Subcutaneous abdominal adipose tissue (tissue), 5 donors: ENCODE measurements around the gene GMEB2.
"Not testable (repeated sequence)": the region's sequence is repeated elsewhere in the genome, so short reads cannot be mapped to it uniquely, and the experiment has no call there.

Experiments used
- H3K27ac ChIP-seq: one replicate; pipeline ENCODE4 v1.7.0; 2013; ENCODE audit warnings: low read depth, mild to moderate bottlenecking, inconsistent platforms, low read length, moderate library complexity
- H3K27me3 ChIP-seq, 5 donors: one replicate each; pipeline ENCODE4 v1.7.0; 2013; ENCODE audit warnings: low read length in 5 of 5, inconsistent platforms in 1 of 5; ENCODE audit not compliant: control insufficient read depth in 5 of 5, insufficient read depth in 4 of 5
- H3K36me3 ChIP-seq, 5 donors: one replicate each; pipeline ENCODE4 v1.7.0; 2013; ENCODE audit warnings: low read length in 5 of 5; ENCODE audit not compliant: control insufficient read depth in 5 of 5, insufficient read depth in 5 of 5
- H3K4me1 ChIP-seq, 5 donors: one replicate each; pipeline ENCODE4 v1.7.0; 2013; ENCODE audit warnings: low read length in 5 of 5, mild to moderate bottlenecking in 3 of 5, moderate library complexity in 1 of 5; ENCODE audit not compliant: control insufficient read depth in 5 of 5, insufficient read depth in 5 of 5
- H3K4me3 ChIP-seq, 5 donors: one replicate each; pipeline ENCODE4 v1.7.0; 2013; ENCODE audit warnings: low read length in 5 of 5, low read depth in 1 of 5
- H3K9ac ChIP-seq, 5 donors: one replicate each; pipeline ENCODE4 v1.7.0; 2013; ENCODE audit warnings: low read length in 5 of 5, mild to moderate bottlenecking in 4 of 5, moderate library complexity in 3 of 5
- H3K9me3 ChIP-seq, 5 donors: one replicate each; pipeline ENCODE4 v1.7.0; 2013; ENCODE audit warnings: low read length in 5 of 5; ENCODE audit not compliant: control insufficient read depth in 5 of 5
- donor health status: healthy.
- donor health status: healthy.
- donor health status: healthy.
- donor health status: healthy.
- donor health status: healthy.

The GMEB2 gene

GRCh38 chr20:63664143-63664851 lies 37.4 kb upstream of the GMEB2 start:
- peaks cover 0 to 85% (median 69%) of the 10 kb centered on the region in 5 donors for H3K36me3 ChIP-seq
- H3K27ac ChIP-seq, result no peak overlapping the region
- H3K9ac ChIP-seq, result no peak overlapping the region
- peaks cover under 1 to 6% (median 5%) of the 10 kb centered on the region in 5 donors for H3K4me1 ChIP-seq
- no peaks in the 10 kb centered on the region for H3K9me3 ChIP-seq
- no peak overlapping the region for H3K4me3 ChIP-seq
- H3K27me3 ChIP-seq, result no peaks in the 10 kb centered on the region

GRCh38 chr20:63663332-63664066 lies 36.6 kb upstream of the GMEB2 start:
- Histone ChIP-seq H3K9me3 (no peaks in the 10 kb centered on the region), H3K4me3 (no peak overlapping the region), H3K36me3 (peaks cover 0 to 77% (median 65%) of the 10 kb centered on the region in 5 donors), H3K27me3 (no peaks in the 10 kb centered on the region), H3K4me1 (peaks cover 6 to 14% (median 13%) of the 10 kb centered on the region in 5 donors), H3K9ac (no peak overlapping the region), H3K27ac (no peak overlapping the region)

GRCh38 chr20:63662813-63663189 lies 35.9 kb upstream of the GMEB2 start:
- H3K9me3 ChIP-seq, result no peaks in the 10 kb centered on the region
- peaks cover 6 to 17% (median 15%) of the 10 kb centered on the region in 5 donors for H3K4me1 ChIP-seq
- H3K36me3 ChIP-seq, result peaks cover 0 to 70% (median 58%) of the 10 kb centered on the region in 5 donors
- H3K4me3 ChIP-seq, result no peak overlapping the region
- no peak overlapping the region for H3K9ac ChIP-seq
- H3K27ac ChIP-seq, result no peak overlapping the region
- no peaks in the 10 kb centered on the region for H3K27me3 ChIP-seq

- no peak overlapping the region for H3K9ac ChIP-seq
- no peaks in the 10 kb centered on the region for H3K9me3 ChIP-seq
- peaks cover 0 to 64% (median 51%) of the 10 kb centered on the region in 5 donors for H3K36me3 ChIP-seq
- no peaks in the 10 kb centered on the region for H3K27me3 ChIP-seq
- H3K4me1 ChIP-seq, result peaks cover 6 to 23% (median 21%) of the 10 kb centered on the region in 5 donors
- no peak overlapping the region for H3K27ac ChIP-seq
- H3K4me3 ChIP-seq, result no peak overlapping the region
These were observed 35.3 kb upstream of the GMEB2 start for GRCh38 chr20:63661959-63662812.

GRCh38 chr20:63661108-63661507 lies 34.2 kb upstream of the GMEB2 start:
- Histone ChIP-seq H3K4me3 (no peak overlapping the region), H3K27ac (no peak overlapping the region), H3K9ac (no peak overlapping the region), H3K27me3 (no peaks in the 10 kb centered on the region), H3K36me3 (peaks cover 0 to 55% (median 44%) of the 10 kb centered on the region in 5 donors), H3K4me1 (peaks cover 6 to 26% (median 24%) of the 10 kb centered on the region in 5 donors), H3K9me3 (no peaks in the 10 kb centered on the region)

GRCh38 chr20:63660622-63661021 lies 33.7 kb upstream of the GMEB2 start:
- Histone ChIP-seq H3K4me1 (peaks cover 6 to 26% (median 24%) of the 10 kb centered on the region in 5 donors), H3K27ac (no peak overlapping the region), H3K4me3 (no peak overlapping the region), H3K9me3 (no peaks in the 10 kb centered on the region), H3K36me3 (peaks cover 0 to 50% (median 40%) of the 10 kb centered on the region in 5 donors), H3K9ac (no peak overlapping the region), H3K27me3 (no peaks in the 10 kb centered on the region)

GRCh38 chr20:63660174-63660573 lies 33.3 kb upstream of the GMEB2 start:
- not testable (repeated sequence) for H3K9me3 ChIP-seq, H3K27me3 ChIP-seq, H3K9ac ChIP-seq, H3K27ac ChIP-seq, H3K4me3 ChIP-seq
- peaks cover 0 to 46% (median 40%) of the 10 kb centered on the region in 5 donors for H3K36me3 ChIP-seq
- peaks cover 6 to 26% (median 24%) of the 10 kb centered on the region in 5 donors for H3K4me1 ChIP-seq

GRCh38 chr20:63659370-63659769 lies 32.5 kb upstream of the GMEB2 start:
- Histone ChIP-seq H3K9ac (peak overlapping the region; percentile 3 to 91 (median 90)), H3K36me3 (peaks cover 0 to 39% (median 35%) of the 10 kb centered on the region in 5 donors), H3K27me3 (peaks cover 0 to 6% (median 0%) of the 10 kb centered on the region in 5 donors), H3K9me3 (no peaks in the 10 kb centered on the region), H3K4me3 (peak overlapping the region; percentile 78 to 86 (median 82)), H3K4me1 (peaks cover 6 to 26% (median 24%) of the 10 kb centered on the region in 5 donors), H3K27ac (peak overlapping the region; percentile 92)

GRCh38 chr20:63658749-63659187 lies 31.9 kb upstream of the GMEB2 start:
- Histone ChIP-seq H3K4me1 (peaks cover 6 to 29% (median 27%) of the 10 kb centered on the region in 5 donors), H3K4me3 (peak overlapping the region; percentile 78 to 86 (median 82)), H3K27me3 (peaks cover 0 to 9% (median 0%) of the 10 kb centered on the region in 5 donors), H3K9ac (peak overlapping the region; percentile 3 to 91 (median 90)), H3K36me3 (peaks cover 0 to 33% (median 31%) of the 10 kb centered on the region in 5 donors), H3K27ac (peak overlapping the region; percentile 92), H3K9me3 (no peaks in the 10 kb centered on the region)
